ENCODE measurements around the gene SMURF1.
"Not testable (repeated sequence)": the region's sequence is repeated elsewhere in the genome, so short reads cannot be mapped to it uniquely, and the experiment has no call there.

Gene SMURF1

DNA sequence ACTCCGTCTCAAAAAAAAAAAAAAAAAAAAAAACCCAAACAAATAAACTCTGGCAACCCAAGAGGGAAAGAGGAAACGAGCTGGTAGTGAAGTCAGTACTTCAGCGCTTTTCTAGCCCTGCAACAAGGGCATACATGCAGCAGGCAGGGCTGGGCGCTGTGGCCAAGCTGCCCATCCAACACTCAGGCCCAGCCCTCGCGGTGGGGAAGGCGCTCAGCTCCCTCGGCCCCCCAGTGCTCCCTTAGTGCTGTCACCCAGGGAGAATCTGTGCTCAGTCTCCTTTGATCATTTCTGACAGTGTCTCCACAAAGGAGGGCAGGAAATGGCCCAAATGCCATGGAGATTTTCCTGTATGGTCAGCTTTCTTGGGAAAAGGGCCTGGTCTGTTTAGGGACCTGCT, 97.2 kb downstream of the SMURF1 start:
- DNase-seq = no peak

DNA sequence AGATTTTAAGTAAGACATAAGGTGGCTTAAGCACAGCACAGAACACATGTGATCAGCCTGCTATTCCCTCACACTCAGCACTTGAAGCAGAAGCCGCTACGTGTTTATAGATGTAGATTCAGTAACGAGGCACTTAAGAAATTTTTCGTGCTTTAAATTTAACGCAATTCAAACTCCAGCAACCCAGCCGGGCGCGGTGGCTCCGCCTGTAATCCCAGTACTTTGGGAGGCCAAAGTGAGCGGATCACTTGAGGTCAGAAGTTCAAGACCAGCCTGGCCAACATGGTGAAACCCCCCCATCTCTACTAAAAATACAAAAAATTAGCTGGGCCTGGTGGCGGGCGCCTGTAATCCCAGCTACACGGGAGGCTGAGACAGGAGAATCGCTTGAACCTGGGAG, 97.6 kb downstream of the SMURF1 start:
- DNase-seq = not testable (repeated sequence)

DNA sequence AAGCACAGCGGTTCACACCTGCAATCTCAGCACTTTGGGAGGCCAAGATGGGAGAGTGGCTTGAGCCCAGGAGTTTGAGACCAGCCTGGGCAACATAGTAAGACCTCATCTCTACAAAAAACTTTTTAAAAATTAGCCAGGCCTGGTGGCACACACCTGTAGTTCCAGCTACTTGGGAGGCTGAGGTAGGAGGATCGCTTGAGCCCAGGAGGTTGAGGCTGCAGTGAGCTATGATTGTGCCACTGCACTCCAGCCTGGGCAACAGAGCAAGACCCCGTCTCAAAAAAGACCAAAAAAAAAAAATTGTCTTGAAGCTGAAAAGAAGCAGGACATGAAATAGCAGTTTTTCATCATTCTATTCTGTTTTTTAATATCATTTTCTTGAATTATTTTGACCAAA, 99.0 kb downstream of the SMURF1 start:
- not testable (repeated sequence) for DNase-seq

DNA sequence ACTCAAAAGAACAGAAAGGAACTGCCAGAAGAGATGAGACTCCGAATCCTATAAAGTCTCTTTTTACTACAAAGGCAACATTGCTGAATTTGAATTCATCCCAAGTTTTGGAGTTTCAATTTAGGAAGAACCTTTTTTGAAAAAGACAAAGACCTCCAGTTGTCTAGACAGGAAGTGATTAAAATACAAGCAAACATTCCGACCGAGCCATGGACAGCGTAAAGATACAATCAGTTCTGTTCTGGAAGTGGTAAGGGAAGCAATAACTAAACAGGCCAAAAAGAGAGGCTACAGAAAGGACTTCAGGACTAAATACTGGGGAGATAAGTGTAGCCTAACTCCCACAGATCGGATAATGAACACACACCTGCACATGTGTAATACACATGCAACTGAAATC, 101.0 kb downstream of the SMURF1 start:
- DNase-seq = no peak

DNA sequence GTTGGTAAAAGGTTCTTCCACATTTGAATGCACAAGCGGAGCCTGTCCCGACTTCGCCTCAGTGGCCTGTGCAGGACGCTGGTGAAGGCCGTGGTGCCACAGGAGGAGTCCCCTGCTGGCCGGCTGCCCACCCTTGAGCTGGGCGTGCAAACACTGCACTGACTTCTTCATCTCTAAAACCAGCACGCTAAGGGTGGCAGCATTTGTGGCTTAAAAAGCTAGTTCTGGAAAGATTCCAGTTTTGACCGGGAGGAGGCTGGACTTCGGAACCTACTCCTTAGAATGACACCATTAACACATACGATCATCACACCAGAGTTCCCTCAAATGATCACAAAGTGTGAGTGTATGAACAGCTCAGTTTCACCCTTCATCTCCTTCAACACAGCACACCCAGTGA, 102.4 kb downstream of the SMURF1 start:
- no peak for DNase-seq

DNA sequence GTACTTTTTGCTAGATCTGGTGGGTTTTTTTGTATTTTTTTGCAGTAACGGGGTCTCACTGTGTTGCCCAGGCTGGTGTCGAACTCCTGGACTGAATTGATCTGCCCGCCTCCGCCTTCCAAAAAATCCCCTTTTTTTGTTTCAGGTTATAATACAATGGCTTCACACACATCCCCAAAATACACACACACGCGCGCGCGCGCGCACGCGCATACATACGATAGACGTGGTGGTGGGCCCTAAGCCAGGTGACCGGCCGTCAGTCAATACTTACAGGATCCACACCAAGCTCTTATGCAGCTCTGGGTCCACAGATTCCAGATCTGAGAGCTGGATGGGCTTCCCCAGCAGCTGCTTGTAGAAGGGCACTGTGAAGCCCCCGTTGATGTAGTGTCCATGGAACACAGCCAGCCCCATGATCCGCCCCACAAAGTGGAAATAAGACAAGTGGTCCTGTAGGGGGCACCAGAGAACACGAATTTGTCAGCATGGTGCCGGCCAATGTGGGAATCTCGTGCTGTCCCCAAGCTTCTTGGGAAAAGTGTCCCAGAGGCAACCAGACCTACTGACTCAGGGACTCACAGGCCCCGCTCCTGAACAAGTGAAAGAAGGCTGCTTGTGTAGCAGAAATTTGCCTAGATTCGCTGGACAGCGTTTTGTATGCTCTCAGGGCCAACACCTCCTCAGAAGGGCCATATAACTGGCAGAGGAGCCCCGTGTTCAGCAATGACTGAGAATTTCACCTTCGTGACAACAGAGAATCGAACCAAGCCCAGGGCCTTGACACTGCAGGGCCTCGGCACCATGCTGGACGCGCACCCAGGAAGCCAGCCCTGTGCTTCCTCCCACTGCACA, 103.6 kb downstream of the SMURF1 start:
- peak; percentile 35 to 70 (median 54) for DNase-seq

DNA sequence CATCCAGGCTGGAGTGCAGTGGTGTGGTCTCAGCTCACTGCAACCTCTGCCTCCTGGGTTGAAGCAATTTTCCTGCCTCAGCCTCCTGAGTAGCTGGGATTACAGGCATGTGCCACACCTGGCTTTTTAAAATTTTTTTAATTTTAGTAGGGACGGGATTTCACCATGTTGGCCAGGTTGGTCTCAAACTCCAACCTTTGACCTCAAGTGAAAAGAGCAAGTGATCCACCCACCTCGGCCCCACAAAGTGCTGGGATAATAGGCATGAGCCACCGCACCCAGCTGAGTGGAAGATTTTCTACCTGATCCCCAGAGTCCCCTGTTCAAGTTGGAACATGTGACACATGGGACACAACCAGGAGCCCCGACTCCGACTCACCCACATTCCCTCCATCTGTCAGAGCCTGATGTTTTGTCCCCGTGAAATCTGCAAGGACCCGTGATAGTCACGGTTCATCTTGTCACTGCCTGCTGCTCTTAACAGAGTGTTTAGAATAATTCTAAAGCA, 104.5 kb downstream of the SMURF1 start:
- no peak for DNase-seq

DNA sequence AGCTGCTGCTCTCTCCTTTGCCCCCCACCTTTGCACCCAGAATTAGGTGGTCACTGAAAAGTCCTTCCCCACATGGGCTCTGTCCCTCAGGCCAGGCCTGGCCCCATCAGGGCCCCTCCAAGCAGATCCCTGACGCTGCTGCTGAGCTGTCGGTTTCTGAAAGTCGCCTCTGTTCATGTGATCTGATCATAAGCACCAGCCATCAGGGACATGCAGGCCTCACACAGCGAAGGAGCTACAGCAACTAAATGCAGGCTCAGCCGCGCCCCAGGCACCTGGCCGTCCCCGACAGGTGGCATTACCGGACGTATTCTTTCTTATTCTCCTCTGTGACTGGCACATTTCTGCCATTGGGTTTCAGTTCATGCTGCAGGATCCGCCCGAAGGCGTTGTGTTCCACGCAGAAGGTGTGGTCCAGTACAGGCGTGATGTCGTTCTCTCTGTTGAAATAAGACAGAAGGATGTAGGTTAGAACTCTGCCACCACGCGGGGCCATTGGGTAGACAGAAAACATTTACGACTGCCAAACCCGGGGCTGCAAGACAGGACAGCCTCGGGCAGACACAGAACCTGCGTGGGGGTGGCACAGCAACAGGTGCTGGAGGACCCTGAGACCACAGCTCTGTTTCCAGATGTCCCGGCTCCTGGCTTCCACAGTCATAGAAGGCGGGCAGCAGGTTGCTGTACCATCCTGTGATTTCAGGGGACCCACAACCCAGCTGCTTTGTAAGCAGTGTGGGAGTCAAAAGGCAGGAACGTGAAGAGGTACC, 105.6 kb downstream of the SMURF1 start:
- DNase-seq = no peak

DNA sequence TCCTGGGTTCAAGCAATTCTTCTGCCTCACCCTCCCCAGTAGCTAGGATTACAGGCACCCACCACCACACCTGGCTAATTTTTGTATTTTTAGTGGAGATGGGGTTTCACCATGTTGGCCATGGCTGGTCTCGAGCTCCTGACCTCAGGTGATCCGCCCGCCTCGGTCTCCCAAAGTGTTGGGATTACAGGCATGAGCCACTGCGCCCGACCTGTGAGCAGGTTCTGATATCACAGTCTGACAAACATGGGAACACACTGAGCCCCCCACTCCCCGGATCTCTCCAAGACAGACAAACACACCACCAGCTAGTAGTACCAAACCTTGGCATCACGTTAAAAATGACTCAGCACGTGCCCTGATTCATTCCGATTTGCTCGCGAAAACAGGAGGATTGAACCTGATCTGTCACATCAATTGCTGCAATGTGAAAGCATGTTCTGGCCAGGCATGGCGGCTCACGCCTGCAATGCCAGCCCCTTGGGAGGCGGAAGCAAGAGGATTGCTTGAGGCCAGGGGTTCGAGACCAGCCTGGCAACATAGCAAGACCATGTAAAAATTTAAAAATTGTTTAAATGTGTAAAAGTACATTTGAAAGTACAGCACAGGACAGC, 106.5 kb downstream of the SMURF1 start:
- no peak for DNase-seq

DNA sequence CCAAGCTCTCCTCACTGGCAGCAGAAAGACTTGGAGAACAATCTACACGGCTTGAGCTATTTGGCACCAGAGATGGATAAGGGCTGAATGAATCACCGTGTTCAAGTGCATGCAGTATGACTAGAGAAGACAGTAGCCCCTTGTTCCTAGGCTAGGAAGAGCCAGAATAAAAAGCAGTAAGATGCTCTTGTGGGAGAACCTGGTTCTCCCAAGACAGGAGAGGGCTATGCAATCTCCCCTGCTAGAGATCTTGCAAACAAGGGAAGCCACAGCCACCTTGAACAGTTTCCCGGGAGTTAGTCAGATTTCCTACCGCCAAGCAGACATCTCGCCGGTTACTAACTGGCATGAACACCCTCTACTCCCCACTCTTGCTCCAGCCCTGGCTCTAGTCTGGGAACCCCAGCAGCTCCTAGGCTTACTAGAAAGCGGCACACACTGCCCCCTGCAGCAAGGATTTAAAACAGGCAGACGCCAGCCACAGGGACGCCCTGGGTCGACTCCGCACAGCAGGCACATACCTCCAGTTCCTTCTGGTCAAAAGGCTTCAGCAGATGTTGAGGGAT, 107.3 kb downstream of the SMURF1 start:
- no peak for DNase-seq

DNA sequence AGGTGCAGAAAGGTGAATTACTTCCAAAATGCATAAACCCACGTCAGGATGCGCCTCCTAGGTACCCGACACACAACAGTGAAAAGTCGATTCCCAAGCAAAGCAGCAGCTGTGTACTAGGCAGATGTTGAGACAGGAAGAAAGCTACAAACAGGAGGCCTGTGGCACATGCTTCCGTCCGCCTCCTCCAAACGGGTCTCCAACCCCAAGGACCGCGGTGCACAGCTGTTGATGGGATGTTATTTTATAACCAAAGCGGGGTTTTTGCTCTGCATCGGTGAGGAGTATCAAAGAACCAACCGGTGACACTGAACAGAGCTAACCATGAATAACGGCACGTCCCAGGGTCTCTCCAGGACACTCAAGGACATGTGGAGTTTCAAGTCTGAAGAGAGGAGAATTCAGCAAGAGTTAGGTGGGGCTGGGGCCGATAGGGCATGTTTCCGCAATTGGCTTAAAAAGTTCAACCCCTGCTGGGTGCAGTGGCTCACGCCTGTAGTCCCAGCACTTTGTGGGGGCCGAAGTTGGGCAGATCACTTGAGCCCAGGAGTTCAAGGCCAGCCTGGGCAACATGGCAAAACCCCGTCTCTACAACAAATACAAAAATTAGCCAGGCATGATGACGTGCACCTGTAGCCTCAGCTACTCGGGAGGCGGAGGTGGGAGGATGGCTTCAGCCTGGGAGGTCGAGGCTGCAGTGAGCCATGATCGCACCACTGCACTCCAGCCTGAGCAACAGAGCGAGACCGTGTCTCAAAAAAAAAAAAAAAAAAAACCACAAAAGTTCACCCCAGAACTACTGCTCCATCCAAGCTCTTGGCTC, 108.0 kb downstream of the SMURF1 start:
- no peak for DNase-seq

DNA sequence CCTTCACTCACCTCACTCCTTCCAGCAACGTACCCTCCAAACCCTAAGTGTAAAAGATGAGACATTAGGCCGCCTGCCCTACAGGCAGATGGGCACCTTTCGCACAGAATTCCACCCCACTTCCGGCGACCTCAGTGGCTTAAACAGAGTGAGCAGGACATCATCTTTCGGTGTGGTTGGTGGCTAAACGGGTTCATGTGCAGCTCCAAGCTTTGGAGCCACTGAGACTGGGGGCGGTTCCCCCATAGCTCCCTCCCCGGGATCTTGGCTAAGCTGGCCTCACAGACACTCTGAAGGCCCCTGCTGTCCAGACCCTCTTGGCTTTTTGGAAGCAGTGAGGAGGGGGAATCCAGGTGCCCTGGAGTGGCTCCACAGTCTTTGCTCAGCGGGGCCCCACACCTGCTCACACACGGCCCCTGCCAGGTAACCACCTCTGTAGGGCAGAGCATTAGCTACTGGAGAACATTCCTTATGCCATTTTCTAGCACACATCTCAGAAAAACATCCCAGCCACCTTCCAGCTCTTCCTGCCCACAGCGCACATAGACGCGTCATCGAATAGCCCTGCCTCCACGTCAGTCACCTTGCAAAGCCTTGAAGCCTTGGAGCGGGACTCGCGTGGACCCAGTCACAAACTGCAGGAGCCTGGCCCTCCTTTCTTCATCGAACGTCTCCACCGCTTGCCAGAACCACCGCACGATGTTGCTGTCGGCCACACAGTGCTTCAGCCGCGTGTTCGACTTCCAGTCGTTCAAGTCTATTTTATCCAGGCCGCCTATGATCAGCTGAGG, 108.8 kb downstream of the SMURF1 start:
- no peak for DNase-seq

DNA sequence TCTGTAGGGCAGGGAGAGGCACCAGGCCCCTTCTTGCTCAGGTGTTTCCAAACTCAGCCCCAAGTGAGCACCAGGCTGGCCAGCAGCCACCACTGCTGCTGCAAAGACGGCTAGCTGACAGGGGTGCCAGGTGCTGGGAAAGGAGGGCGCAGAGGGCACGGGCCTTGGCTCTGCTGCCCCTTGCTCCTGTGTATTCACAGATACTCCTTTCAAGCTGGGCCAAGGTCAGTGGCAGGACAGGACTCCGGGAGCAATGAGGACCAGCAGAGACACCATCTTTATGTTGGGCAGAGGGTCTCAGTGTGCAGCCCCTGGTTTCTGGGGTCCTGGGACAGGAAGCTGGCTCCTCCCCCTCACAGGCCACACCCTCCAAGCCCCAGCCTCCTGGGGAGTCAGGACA, 110.1 kb downstream of the SMURF1 start:
- no peak for DNase-seq

DNA sequence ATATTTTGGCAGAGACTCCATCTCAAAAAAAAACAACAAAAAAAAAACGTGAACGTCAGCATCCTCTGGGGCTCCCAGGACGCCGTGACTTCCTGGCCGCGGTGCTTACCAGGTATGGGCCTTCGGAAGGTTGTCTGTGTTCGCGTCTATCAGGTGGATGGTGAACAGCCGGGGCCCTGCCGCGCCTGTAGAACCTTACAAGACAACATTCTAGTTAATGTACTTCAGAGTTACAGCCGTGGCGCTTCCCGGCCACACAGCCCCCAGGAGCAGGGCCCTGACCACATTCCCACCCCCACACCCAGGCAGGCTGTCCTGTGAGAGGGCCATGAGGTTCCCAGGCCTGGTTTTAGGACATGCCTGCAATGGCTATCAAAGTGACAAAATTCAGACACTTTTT, 111.0 kb downstream of the SMURF1 start:
- DNase-seq = no peak

DNA sequence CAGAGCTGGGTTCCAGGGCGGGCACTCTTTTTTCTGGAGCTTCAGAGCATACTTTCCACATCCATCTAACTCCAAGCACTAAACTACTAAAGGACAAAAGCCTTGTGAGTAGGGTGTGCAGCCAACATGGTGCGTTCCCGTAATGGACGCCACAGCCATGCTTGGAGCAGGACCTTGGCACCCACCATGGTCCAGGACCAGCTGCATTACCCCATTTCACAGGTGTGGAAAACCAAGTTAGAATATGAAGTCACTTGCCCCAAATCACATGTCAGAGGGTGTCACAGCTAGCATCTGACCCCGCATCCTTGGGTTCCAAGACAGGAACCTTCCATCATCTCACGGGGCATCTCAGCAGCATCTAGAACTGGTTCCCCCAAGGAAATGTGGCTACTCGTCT, 112.4 kb downstream of the SMURF1 start:
- no peak for DNase-seq

DNA sequence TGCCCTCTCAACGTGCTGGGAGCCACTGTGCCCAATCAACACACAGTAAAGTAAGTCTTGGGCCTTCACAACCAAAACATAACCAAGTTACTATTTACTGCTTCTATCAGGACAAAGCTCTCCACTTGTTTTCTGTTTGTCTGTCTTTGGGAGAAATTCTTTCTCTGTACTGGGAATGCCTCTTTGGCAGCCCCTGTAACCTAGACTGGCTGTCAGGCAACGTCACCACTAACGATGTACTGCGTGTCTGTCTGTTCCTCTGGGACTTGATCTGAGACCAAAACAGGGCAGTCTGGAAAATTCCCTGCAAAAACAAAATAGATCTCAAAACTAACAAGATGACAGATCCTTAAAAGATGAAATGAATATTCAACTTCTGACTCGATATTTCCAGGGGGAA, 113.0 kb downstream of the SMURF1 start:
- DNase-seq = no peak

DNA sequence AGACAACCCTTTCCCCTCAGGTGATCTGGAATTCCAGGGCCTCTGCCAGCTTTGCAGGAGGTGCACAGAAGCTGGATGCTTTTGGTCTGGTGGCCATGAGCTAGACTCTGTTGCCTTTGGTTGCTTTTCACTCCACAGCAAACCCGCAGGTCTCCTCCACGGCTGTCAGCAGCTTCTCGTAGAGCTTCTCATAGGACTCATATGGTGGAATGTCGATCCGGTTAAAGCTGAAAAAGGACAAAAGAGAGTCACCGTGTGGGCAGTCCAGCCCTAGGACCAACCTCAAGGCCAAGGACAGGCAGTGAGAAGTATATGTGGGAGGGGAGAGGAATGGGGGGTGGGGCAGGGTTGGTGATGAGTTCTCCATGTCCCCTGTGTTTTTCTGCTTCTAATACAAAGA, 113.5 kb downstream of the SMURF1 start:
- DNase-seq = no peak

DNA sequence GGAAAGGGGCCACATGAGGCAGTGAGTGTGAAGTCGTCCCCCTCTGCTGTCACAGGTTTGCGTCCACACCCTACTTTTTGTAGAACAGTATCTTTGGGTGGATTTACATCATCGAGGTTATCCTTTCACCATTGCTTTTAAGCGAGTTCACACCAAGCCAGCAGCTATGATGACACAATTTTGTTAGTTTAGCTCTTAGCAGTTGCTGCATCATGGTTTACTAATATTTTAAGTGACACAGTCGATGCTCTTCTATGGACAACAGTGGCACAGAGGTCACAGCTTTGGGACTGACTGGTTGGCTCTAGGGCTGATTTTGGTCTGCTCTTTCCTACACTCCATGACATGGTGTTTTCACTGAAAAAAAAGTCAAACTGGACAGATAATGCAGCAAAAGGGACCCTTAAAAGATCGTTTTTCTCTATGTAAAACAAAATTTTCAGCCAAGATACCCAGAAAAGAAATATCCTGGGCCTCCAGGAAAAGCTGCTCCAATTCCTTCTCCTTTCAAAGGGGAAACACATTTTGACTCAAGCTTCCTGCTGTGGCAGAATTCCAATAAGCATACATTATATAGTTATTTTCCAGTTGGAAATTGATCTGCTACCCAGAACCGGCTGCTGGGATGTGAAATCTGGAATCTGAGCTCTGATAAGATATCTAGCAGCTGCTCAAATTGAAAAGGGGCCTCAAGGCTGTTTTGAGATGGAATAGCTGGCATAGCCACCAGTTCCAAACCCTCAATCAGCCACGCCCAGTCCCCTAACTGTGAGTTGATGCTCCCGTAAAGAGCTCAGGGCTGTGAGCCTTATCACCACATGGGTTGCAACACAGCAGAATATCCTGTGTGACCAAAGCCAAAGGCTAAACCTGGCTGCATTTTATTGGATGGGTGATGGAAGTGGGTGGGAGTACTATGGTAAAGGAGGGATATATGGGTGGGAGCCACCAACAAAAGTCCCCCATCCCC, 114.2 kb downstream of the SMURF1 start:
- DNase-seq = no peak

DNA sequence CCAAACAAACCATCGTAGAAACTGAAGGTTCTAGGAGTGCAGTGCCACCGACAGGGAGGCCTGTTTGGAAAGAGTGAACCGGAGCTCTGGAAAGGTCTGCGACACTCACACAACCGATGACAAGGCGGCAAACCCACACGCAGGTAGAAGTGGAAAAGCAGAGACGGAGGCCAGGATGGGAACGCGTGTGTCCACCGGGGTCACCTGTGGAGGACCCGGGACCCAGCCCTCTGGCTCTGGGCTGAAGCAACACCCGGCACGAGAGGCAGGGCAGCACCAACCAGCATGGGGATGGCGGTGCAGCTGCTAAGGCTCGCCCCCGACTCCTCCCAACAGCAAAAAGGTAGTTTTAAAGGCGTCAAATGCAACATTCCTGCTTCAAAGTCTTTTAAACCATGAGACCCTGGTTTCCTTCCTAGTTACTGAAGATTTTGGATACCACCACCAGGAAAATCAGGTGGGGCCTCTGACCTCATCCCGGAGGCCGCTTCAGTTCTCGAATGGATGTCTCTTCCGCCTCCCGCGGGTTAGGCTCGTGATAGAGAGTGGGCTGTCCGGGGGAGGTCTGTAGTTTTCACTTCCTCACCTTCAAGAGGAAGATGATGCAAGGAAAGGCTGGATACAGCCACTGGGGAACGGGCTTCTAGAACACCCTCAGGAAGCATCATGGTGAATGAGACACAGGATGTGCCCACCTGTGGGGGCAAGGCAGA, 115.5 kb downstream of the SMURF1 start:
- DNase-seq = no peak

DNA sequence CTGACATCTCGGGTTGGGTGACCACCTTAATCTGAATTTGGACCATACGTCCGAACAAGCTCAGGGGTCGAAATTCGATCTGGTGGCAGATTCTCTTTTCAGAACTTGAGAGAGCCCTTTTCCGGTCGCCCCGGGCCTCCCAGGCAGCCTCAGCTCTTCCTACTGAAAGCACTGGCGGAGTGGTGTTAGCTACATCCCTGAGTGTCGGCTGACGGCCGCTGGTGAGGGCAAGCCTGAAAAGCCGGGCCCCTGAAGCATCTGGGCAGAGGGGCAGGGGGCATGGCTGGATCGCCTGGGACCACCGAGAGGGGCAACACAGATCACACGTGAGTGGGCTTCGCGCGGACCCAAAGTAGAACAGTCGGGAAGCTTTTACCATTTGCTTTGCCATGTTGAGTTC, 116.1 kb downstream of the SMURF1 start:
- DNase-seq = no peak

Data from stimulated activated naive CD4-positive, alpha-beta T cell (primary cell).